ENCODE measurements around the gene SIN3B. TPM values are rescaled to one million over a fixed set of nuclear protein-coding genes. Genes with fewer than 3 reads are reported as not detected.

The SIN3B gene
- total and polyA plus RNA-seq, 2 donors (not counting 1 experiment from before 2014, with no cell fraction given) = 118 to 138 TPM

GRCh38 chr19:16911046-16911445 lies 81.8 kb downstream of the SIN3B start:
- H3K27me3 Mint-ChIP-seq = peaks cover 3% of the 10 kb centered on the region
- Histone ChIP-seq H3K9ac (ENCODE audit: low read length) (no peak overlapping the region), H3K4me2 (replicated peaks; ENCODE audit: low read depth, low read length, poor library complexity, severe bottlenecking) (no peak overlapping the region), H3K4me3 (ENCODE audit: control extremely low read depth in 1 of 5, extremely low read depth in 1 of 5, insufficient read depth in 1 of 5, low read depth in 2 of 5, low read length in 4 of 5) (no peak overlapping the region), H3K4me1 (ENCODE audit: control insufficient read depth in 2 of 2, insufficient read depth in 2 of 2, low read length in 2 of 2) (no peaks in the 10 kb centered on the region), H2AFZ (ENCODE audit: insufficient read depth, low read depth, low read length, poor library complexity, severe bottlenecking) (no peak overlapping the region), H3K79me2 (ENCODE audit: control insufficient read depth, insufficient read depth, low read length) (no peaks in the 10 kb centered on the region), H3K36me3 (replicated peaks in 1 of 2; ENCODE audit: control extremely low read depth in 1 of 2, control insufficient read depth in 1 of 2, extremely low read depth in 1 of 2, insufficient read depth in 2 of 2, low read length in 1 of 2) (no peaks in the 10 kb centered on the region), H3K27me3 (replicated peaks in 1 of 4; ENCODE audit: control extremely low read depth in 1 of 4, control insufficient read depth in 3 of 4, insufficient read depth in 4 of 4, low read length in 3 of 4) (peaks cover 0 to 2% (median 0%) of the 10 kb centered on the region in 4 experiments), H3K9me3 (ENCODE audit: control extremely low read depth in 1 of 3, control insufficient read depth in 2 of 3, insufficient read depth in 1 of 3, low read length in 2 of 3) (peaks cover 1 to 45% (median 21%) of the 10 kb centered on the region in 3 donors), H4K20me1 (ENCODE audit: control insufficient read depth, insufficient read depth, low read length, poor library complexity, severe bottlenecking) (no peaks in the 10 kb centered on the region), H3K27ac (ENCODE audit: low read length in 2 of 2) (no peak overlapping the region)
- POLR2A ChIA-PET = no interaction called here
- WGBS (ENCODE audit: insufficient coverage) = 85% methylated on average over 4 of the region's 7 CpGs
- H3K4me1 Mint-ChIP-seq = no peaks in the 10 kb centered on the region
- ATAC-seq (ENCODE audit: low read depth) (no peak), DNase-seq (no peak)
- TF ChIP-seq CTCF (IDR thresholded peaks at IDR 0.05) (no peak), EZH2 (IDR thresholded peaks at IDR 0.05; ENCODE audit: borderline replicate concordance, insufficient read depth, low read depth, low read length, poor library complexity, severe bottlenecking) (no peak)
- CTCF ChIA-PET = interaction anchor here (0.6 kb wide), 2 partner anchors 20 to 157 kb away, joined by 3 to 4 read pairs; no protein-coding TSS in a partner anchor
- H3K27ac Mint-ChIP-seq = no peak overlapping the region
- intact Hi-C loops (cut with micrococcal nuclease) = no loop called here
- H3K9me3 Mint-ChIP-seq (ENCODE audit: insufficient read depth) = peaks cover 13% of the 10 kb centered on the region
- no peak overlapping the region for H3K4me3 Mint-ChIP-seq

GRCh38 chr19:16912780-16913179 lies 83.6 kb downstream of the SIN3B start:
- Histone ChIP-seq H3K4me3 (ENCODE audit: control extremely low read depth in 1 of 5, extremely low read depth in 1 of 5, insufficient read depth in 1 of 5, low read depth in 2 of 5, low read length in 4 of 5) (no peak overlapping the region), H3K4me2 (replicated peaks; ENCODE audit: low read depth, low read length, poor library complexity, severe bottlenecking) (no peak overlapping the region), H3K27ac (ENCODE audit: low read length in 2 of 2) (no peak overlapping the region), H3K79me2 (ENCODE audit: control insufficient read depth, insufficient read depth, low read length) (no peaks in the 10 kb centered on the region), H4K20me1 (ENCODE audit: control insufficient read depth, insufficient read depth, low read length, poor library complexity, severe bottlenecking) (no peaks in the 10 kb centered on the region), H3K36me3 (replicated peaks in 1 of 2; ENCODE audit: control extremely low read depth in 1 of 2, control insufficient read depth in 1 of 2, extremely low read depth in 1 of 2, insufficient read depth in 2 of 2, low read length in 1 of 2) (no peaks in the 10 kb centered on the region), H3K27me3 (replicated peaks in 1 of 4; ENCODE audit: control extremely low read depth in 1 of 4, control insufficient read depth in 3 of 4, insufficient read depth in 4 of 4, low read length in 3 of 4) (peaks cover 0 to 2% (median 0%) of the 10 kb centered on the region in 4 experiments), H2AFZ (ENCODE audit: insufficient read depth, low read depth, low read length, poor library complexity, severe bottlenecking) (no peak overlapping the region), H3K9ac (ENCODE audit: low read length) (no peak overlapping the region), H3K4me1 (ENCODE audit: control insufficient read depth in 2 of 2, insufficient read depth in 2 of 2, low read length in 2 of 2) (no peaks in the 10 kb centered on the region), H3K9me3 (ENCODE audit: control extremely low read depth in 1 of 3, control insufficient read depth in 2 of 3, insufficient read depth in 1 of 3, low read length in 2 of 3) (peaks cover 1 to 46% (median 21%) of the 10 kb centered on the region in 3 donors)
- WGBS (ENCODE audit: insufficient coverage) = no CpG with 5 or more reads among the region's 4 CpGs
- no peak overlapping the region for H3K4me3 Mint-ChIP-seq
- peaks cover 10% of the 10 kb centered on the region for H3K27me3 Mint-ChIP-seq
- POLR2A ChIA-PET = no interaction called here
- ATAC-seq (ENCODE audit: low read depth) = no peak
- CTCF ChIA-PET = no interaction called here
- intact Hi-C loops (cut with micrococcal nuclease) = no loop called here
- H3K27ac Mint-ChIP-seq = no peak overlapping the region
- TF ChIP-seq EZH2 (IDR thresholded peaks at IDR 0.05; ENCODE audit: borderline replicate concordance, insufficient read depth, low read depth, low read length, poor library complexity, severe bottlenecking) = no peak
- no peak for TF ChIP-seq CTCF (IDR thresholded peaks at IDR 0.05)
- peaks cover 13% of the 10 kb centered on the region for H3K9me3 Mint-ChIP-seq (ENCODE audit: insufficient read depth)
- no peak for DNase-seq
- no peaks in the 10 kb centered on the region for H3K4me1 Mint-ChIP-seq

Data from B cell (primary cell).